GM12872 (cell line): ENCODE data around the gene CREB3L2.

Experiments used
- TF ChIP-seq, protein P1 (sequence below): IDR thresholded peaks from 3 replicates; pipeline ENCODE4 v1.5.1; 2011; ENCODE audit warnings: low read depth, mild to moderate bottlenecking, low read length, moderate library complexity; ENCODE audit not compliant: insufficient read depth

CREB3L2 gene

DNA sequence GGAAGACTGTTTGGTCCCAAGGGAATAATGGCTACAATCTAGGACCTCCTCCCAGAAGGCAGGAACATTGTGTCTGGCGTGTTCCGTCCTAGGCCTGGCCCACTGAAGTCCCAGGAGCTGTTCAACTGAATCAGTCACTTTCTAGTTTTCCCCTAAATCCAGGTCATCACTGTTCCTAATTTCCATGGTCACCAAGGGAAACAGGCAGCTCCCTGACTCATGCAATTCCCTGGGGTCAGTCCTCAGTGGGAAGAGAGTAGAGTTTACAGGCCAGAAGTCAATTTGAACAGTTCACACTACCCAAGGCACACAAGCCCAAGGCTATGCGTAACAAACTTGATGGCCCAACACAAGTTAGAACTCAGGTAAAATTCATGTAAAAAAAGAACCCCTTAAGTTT lies 44.0 kb downstream of the CREB3L2 start:
- TF ChIP-seq, protein P1, sequence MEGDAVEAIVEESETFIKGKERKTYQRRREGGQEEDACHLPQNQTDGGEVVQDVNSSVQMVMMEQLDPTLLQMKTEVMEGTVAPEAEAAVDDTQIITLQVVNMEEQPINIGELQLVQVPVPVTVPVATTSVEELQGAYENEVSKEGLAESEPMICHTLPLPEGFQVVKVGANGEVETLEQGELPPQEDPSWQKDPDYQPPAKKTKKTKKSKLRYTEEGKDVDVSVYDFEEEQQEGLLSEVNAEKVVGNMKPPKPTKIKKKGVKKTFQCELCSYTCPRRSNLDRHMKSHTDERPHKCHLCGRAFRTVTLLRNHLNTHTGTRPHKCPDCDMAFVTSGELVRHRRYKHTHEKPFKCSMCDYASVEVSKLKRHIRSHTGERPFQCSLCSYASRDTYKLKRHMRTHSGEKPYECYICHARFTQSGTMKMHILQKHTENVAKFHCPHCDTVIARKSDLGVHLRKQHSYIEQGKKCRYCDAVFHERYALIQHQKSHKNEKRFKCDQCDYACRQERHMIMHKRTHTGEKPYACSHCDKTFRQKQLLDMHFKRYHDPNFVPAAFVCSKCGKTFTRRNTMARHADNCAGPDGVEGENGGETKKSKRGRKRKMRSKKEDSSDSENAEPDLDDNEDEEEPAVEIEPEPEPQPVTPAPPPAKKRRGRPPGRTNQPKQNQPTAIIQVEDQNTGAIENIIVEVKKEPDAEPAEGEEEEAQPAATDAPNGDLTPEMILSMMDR: no peak

DNA sequence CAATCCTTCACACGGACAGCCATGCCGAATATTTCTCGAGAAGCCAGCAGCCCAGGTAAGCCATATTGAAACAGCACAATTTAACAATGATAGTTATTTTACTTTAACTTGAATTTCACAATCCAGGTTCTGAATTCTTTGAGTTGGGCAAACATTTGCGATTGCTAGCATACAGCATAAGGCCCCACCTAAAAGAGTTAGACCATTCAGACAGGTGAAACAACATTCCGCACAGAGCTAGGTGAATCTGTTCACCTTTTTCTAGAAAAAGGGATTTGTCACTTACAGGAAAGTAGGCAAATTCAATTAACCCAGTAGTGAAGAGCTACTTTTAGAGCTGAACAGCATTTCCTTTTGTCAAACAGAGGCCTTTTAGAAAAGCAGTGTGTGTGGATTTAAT lies 45.3 kb downstream of the CREB3L2 start:
- TF ChIP-seq, protein P1: no peak

DNA sequence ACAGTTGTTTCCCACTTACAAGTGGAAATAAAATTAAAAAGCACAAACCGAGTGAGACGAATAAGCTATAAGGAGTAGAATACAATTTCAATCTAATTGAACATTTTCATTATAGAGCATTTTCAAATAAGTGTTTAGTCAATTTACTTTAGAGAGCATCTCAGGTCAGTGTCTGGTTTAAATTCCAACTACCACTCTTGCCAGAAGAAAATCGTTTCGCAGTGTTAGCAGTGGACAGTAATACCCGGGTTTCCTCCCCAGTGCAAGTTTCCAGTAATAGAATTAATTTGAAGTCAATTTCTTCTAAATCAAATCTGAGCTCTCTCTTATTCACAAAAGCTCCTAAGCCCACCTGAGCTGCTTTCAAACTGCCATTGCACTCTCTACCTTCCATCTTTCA lies 45.7 kb downstream of the CREB3L2 start:
- TF ChIP-seq, protein P1: no peak

DNA sequence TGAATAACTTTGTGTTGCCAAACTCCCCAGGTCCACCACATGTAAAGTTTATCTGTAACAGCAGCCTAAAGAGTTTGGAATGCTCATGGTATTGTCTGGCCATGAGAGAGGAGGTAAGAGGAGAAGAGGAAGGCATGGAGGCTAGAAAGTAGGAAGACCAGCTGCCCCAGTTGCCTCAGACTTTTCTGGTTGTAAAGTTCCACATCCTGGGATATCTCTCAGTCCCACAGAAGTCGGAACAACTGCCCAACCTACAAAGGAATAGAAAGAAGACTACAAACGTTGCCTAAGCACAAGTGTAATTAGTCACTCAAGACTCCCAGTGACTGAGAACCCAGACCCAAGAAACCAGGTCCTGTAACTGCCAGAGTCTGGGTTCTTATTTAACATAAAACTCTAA lies 47.3 kb downstream of the CREB3L2 start:
- TF ChIP-seq, protein P1: no peak

DNA sequence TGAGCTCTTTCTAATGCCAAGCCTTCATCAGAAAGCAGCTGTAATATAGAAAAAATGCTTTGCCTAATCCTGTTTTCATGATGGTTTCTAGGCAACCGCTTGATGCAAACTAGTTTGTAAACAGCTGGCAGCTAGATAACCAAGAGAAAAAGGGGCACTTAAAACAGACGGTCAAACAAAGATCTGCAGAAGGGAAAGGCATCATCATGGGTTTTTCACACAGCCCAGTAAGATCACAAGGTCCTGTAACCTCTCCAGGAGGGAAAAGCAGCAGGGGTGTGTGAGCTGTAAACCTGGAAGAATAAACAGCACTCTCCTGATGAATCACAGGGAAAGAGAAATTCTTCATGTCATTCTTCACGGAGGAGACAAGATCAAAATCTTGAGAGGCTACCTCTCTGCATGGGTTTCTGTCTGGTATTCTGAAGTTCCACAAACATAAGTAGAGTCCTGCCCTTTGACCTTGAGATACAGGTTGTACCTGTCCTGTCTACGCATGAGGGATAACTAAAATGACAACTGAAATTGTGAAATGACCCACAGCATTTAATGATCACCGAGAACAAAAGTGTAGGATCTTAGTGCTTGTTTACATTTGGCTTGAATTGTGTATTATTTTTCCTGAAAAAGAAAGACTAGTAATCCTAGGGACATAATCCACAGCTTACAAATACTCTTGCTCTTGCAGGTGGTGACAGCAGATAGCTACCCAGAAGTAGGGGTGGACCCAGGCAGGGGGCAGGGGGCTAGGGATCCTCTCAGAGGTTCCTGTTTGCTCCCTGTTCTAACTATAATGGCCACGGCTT lies 48.0 kb downstream of the CREB3L2 start:
- TF ChIP-seq, protein P1: no peak

DNA sequence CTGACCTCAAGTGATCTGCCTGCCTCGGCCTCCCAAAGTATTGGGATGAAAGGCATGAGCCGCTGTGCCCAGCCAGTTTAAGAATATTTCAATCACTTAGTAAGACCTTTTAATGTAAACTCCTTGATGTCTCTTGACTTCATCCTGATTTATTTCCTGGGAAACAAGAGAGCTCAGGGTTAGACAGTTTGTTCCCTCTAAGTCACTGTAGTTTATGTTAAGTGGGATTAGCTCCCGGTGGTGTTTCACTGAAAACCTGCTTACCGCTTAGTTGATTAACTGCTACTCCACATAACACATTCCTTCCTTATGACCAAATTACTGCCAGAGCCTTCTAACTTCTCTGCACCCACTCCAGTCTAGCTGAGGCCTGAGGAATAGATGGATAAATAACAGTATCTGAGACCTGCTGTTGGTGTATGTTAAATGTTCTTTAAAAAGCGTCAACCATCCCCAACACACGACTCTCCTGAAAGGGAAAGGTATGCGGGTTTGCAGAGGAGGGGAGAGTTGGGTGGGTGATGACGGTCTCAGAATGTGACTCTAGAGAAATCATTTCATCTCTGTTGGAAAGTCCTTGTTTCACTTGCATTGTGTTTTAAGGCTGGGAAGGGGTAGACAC lies 48.7 kb downstream of the CREB3L2 start:
- TF ChIP-seq, protein P1: no peak

DNA sequence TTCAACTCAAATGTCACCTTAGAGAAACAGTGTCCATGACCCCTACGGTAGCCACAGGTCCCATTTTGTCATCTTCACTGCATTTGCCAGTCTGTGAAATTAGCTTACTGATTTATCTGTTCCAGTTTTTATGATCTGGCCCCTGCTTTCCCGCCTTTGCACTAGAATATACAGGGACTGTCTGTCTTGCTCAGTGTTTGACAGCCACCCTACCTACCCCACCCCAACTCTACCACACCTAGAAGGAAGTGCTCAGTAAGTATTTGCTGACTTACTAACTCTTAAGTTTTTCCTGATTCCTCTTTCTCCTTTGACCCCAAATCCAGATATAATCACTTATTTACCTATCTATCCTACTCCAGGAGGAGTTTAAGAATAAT lies 49.5 kb downstream of the CREB3L2 start:
- TF ChIP-seq, protein P1: no peak
